CD4-positive, alpha-beta T cell (primary cell): ENCODE data around the gene CYGB. TPM values are rescaled to one million over a fixed set of nuclear protein-coding genes. Genes with fewer than 3 reads are reported as not detected.

ENCODE experiments used
- ATAC-seq: fragments of 200-7000 bp; cut with Tn5 transposase; one replicate; pipeline ENCODE4 v1.10.0; 2022; ENCODE audit warnings: mild to moderate bottlenecking; ENCODE audit not compliant: poor library complexity
- CTCF ChIA-PET: fragments of 350-600 bp; sonication (Branson Sonifier 250); formaldehyde crosslinking; loops from one replicate; lab custom pipeline; 2021; ENCODE audit warnings: antibody characterized with exemption, inconsistent platforms; lab: Charles Lee
- POLR2A ChIA-PET: fragments of 350-600 bp; sonication (Branson Sonifier 250); formaldehyde crosslinking; loops from one replicate; lab custom pipeline; 2021; ENCODE audit warnings: antibody characterized with exemption, inconsistent platforms; lab: Charles Lee
- DNase-seq, 14 experiments: peaks; one replicate each; pipeline ENCODE4 v3.0.0-alpha.2; 2013 to 2020; ENCODE audit warnings: mixed read lengths in 2 of 14
- H3K27ac ChIP-seq, 2 donors: one replicate each; pipeline versions ENCODE4 v1.5.1 to v1.7.0; 2013; ENCODE audit warnings: low read length in 2 of 2, low read depth in 1 of 2, mild to moderate bottlenecking in 1 of 2
- H3K27me3 ChIP-seq, 2 experiments: 1 replicate in 1 of 2; 2 replicates in 1 of 2; pipeline versions ENCODE4 v1.6.1 to v1.7.0; 2013; ENCODE audit warnings: low read length in 2 of 2, control low read depth in 1 of 2, mild to moderate bottlenecking in 1 of 2, moderate library complexity in 1 of 2; ENCODE audit not compliant: insufficient read depth in 2 of 2, control insufficient read depth in 1 of 2
- H3K36me3 ChIP-seq: one replicate; pipeline ENCODE4 v1.6.1; 2013; ENCODE audit warnings: low read length, control low read depth; ENCODE audit not compliant: insufficient read depth
- H3K4me1 ChIP-seq: one replicate; pipeline ENCODE4 v1.6.1; 2013; ENCODE audit warnings: low read length, control low read depth; ENCODE audit not compliant: insufficient read depth
- H3K4me3 ChIP-seq: one replicate; pipeline ENCODE4 v1.5.1; 2013; ENCODE audit warnings: mild to moderate bottlenecking, low read length, moderate library complexity
- H3K9me3 ChIP-seq, 2 experiments: 1 replicate in 1 of 2; 2 replicates in 1 of 2; pipeline versions ENCODE4 v1.6.1 to v1.7.0; 2013; ENCODE audit warnings: low read length in 2 of 2, mild to moderate bottlenecking in 2 of 2, control low read depth in 1 of 2, moderate library complexity in 1 of 2; ENCODE audit not compliant: control insufficient read depth in 1 of 2, insufficient read depth in 1 of 2
- H3K27ac Mint-ChIP-seq: one replicate; pipeline ENCODE4 v1.8.0; 2020; ENCODE audit warnings: mixed read lengths
- H3K27me3 Mint-ChIP-seq: one replicate; pipeline ENCODE4 v1.8.0; 2021; ENCODE audit warnings: mixed read lengths
- H3K36me3 Mint-ChIP-seq: one replicate; pipeline ENCODE4 v1.8.0; 2021; ENCODE audit warnings: low read depth, mixed read lengths
- H3K4me1 Mint-ChIP-seq: one replicate; pipeline ENCODE4 v1.8.0; 2021; ENCODE audit warnings: low read depth, mixed read lengths
- H3K4me3 Mint-ChIP-seq: one replicate; pipeline ENCODE4 v1.8.0; 2020; ENCODE audit warnings: mild to moderate bottlenecking, mixed read lengths
- H3K9me3 Mint-ChIP-seq: one replicate; pipeline ENCODE4 v1.8.0; 2020; ENCODE audit warnings: mixed read lengths
- intact Hi-C, 2 experiments: fragments of 100-400 bp; cut with DNase I in 1 of 2; cut with micrococcal nuclease in 1 of 2; formaldehyde crosslinking; loops; one replicate each; pipeline versions ENCODE4 v1.15.1 to v1.9.0; 2023 to 2025; cut with DNase I, micrococcal nuclease
- total RNA-seq, 174 experiments: library from RNA in 2 of 174; stranded (reverse) in 2 of 174; gene quantifications; one replicate each; pipeline ENCODE4 v1.2.3 and lab custom pipeline; 2021 to 2026
- TF ChIP-seq, protein P1 (sequence below): fragments of 200-600 bp; IDR thresholded peaks from one replicate; pipeline ENCODE4 v1.8.0; 2022; ENCODE audit warnings: antibody characterized with exemption, mild to moderate bottlenecking

CYGB gene
- total RNA-seq, 2 experiments from 2014 or later = not detected

DNA sequence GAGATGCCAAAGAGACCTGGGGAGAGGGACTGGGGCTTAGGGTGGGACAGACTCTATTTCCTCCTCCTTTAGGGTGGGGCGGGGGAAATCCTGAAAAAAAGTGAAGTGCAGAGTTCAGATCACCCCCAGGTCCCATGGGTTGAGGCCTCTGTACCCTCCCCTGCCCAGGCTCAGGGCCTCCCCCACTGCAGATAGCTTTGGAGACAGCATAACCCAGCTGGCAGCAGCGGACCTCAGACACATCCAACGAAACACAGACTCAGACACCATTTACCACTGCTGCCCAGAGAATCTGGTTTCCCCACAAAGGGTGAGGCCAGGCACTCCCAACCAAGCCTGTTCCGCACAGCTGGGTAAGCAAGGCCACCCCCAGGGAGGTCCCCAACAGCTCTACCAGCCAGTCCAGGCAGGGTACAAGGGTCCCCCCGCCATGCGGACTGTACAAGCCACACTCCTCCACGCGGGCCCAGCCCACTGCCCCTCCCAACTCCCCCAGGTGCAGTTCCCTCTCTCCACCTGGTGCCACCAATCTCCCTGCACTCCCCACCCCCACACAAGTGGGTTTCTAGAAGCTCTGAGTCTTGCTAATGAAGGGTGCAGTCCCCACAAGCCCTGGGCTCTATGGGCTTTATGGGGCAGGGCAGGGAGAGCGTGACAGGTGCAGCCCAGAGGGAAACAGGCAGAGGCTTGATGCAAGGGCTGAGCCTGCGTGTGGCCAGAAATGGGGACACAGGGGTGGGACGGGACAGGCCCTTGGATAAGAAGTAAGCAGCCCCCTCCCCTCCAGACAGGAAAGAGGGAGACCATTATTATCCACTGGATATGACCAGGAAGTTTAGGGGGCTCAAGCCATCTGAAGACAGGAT lies 45.2 kb downstream of the CYGB start:
- peaks cover 61% of the 10 kb centered on the region for H3K4me1 ChIP-seq
- H3K4me1 Mint-ChIP-seq = peaks cover 33% of the 10 kb centered on the region

DNA sequence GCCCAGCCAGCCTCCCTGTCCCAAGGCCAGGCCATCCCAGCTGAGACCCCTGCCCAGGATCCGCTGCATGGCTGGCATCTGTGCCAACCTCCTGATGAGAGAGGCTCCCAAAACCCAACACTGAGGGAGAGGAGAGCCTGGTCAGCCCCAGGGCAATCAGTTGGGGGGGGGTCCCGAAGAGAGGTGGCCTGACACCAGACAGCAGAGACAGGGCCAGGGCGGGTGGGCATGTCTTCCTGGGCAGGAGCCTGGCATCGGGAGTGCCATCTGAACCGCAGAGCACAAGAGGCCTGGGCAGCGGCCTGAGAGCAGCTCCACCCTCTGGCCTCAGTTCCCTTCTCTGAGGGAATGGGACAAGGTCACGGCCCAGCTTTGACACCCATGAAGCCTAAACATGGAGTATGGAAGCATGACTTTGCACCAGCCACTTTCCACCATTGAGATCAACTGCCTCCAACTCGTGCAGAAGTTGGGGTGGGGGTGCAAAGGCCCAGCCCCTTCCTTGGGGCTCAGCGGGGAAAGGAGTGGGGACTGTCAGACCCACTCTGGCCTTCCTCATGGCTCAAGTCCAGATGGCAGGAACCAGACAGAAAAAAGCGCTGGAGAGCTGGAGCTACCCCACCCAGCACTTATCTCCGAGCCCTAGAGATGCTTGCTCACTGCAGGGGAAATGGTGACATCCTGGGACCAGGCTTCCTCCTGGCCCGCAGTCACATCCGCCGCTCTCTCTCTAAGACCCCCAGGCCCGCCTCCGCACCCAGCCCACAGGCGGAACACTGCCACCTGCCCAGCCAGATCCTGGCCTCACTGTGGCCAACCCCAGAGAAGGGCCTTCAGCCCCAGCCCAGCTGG lies 46.0 kb downstream of the CYGB start:
- Mint-ChIP-seq H3K4me1 (peaks cover 31% of the 10 kb centered on the region), H3K27ac (peak overlapping the region; percentile 74), H3K27me3 (no peaks in the 10 kb centered on the region), H3K4me3 (peak overlapping the region; percentile 80), H3K9me3 (no peaks in the 10 kb centered on the region), H3K36me3 (no peaks in the 10 kb centered on the region)
- CTCF ChIA-PET = interaction anchor here (1.1 kb wide), 1 partner anchor 94 kb away, joined by 3 read pairs; no protein-coding TSS in a partner anchor
- Histone ChIP-seq H3K36me3 (peaks cover 2% of the 10 kb centered on the region), H3K9me3 (no peaks in the 10 kb centered on the region), H3K27ac (peak overlapping the region in 1 of 2 donors; percentile 30), H3K27me3 (no peaks in the 10 kb centered on the region), H3K4me1 (peaks cover 56% of the 10 kb centered on the region), H3K4me3 (no peak overlapping the region)
- intact Hi-C loops = no loop called here
- ATAC-seq (no peak), DNase-seq (peak in 3 of 14 experiments; percentile 26 to 40 (median 40))
- TF ChIP-seq, protein P1, sequence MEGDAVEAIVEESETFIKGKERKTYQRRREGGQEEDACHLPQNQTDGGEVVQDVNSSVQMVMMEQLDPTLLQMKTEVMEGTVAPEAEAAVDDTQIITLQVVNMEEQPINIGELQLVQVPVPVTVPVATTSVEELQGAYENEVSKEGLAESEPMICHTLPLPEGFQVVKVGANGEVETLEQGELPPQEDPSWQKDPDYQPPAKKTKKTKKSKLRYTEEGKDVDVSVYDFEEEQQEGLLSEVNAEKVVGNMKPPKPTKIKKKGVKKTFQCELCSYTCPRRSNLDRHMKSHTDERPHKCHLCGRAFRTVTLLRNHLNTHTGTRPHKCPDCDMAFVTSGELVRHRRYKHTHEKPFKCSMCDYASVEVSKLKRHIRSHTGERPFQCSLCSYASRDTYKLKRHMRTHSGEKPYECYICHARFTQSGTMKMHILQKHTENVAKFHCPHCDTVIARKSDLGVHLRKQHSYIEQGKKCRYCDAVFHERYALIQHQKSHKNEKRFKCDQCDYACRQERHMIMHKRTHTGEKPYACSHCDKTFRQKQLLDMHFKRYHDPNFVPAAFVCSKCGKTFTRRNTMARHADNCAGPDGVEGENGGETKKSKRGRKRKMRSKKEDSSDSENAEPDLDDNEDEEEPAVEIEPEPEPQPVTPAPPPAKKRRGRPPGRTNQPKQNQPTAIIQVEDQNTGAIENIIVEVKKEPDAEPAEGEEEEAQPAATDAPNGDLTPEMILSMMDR = no peak
- POLR2A ChIA-PET = interaction anchor here (0.6 to 2.5 kb wide), 2 partner anchors 23 to 137 kb away, joined by 3 to 9 read pairs; no protein-coding TSS in a partner anchor

More for the DNA sequence above, 45.2 kb downstream of the CYGB start:
- peak overlapping the region; percentile 74 for H3K27ac Mint-ChIP-seq
- TF ChIP-seq, protein P1 = no peak
- peak overlapping the region; percentile 80 for H3K4me3 Mint-ChIP-seq
- H3K9me3 Mint-ChIP-seq = no peaks in the 10 kb centered on the region
- intact Hi-C loops = no loop called here
- ATAC-seq (peak; percentile 25), DNase-seq (peak in 2 of 14 experiments; percentile 42 to 49)
- Histone ChIP-seq H3K27me3 (no peaks in the 10 kb centered on the region), H3K27ac (peak overlapping the region; percentile 30 to 73), H3K4me3 (peak overlapping the region; percentile 48), H3K9me3 (no peaks in the 10 kb centered on the region), H3K36me3 (peaks cover 2% of the 10 kb centered on the region)
- ChIA-PET POLR2A (interaction anchor here (1.1 to 2.5 kb wide), 4 partner anchors 10 to 65 kb away, joined by 4 to 12 read pairs (median 6); partner anchors contain the start of gene RHBDF2), CTCF (interaction anchor here (1.2 to 1.4 kb wide), 2 partner anchors 30 to 40 kb away, joined by 3 to 4 read pairs; partner anchors contain the start of gene UBE2O)
- no peaks in the 10 kb centered on the region for H3K36me3 Mint-ChIP-seq
- H3K27me3 Mint-ChIP-seq = no peaks in the 10 kb centered on the region

DNA sequence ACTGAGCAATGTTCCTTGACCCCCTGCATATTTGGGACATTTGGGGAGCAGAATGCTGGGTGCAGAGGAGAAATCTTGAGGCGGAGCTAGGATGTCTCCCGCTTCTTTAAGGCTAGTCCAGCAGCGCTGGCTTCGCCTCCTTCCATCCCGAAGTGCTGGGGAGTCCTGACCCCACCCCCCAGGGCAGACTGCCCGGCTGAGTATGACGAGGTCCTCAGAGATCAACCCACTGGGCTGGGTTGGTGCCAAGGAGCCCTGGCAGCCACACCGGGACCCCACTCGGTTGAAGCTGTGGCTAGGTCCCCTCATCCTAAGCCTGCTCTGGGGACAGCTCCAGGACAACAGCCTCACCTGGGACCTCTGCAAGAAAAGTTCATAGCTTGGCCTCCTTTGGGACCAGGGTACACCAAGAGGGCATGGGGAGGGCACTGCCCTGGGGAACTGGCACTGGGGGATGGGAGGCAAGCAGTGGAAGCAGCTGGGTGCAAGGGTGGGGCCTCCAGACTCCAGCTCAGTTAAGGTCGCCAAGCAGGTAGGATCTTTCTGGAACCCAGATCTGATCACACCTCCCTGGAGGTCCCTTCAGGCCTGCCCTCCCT lies 47.3 kb downstream of the CYGB start:
- CTCF ChIA-PET = interaction anchor here (1.1 kb wide), 1 partner anchor 92 kb away, joined by 3 read pairs; no protein-coding TSS in a partner anchor
- POLR2A ChIA-PET = no interaction called here
- H3K27me3 Mint-ChIP-seq = no peaks in the 10 kb centered on the region
- no peak for ATAC-seq
- no peak overlapping the region for H3K4me3 Mint-ChIP-seq
- Histone ChIP-seq H3K4me1 (peaks cover 54% of the 10 kb centered on the region), H3K9me3 (no peaks in the 10 kb centered on the region), H3K36me3 (no peaks in the 10 kb centered on the region), H3K4me3 (no peak overlapping the region), H3K27me3 (no peaks in the 10 kb centered on the region), H3K27ac (no peak overlapping the region)
- DNase-seq = no peak
- intact Hi-C loops = no loop called here
- peaks cover 26% of the 10 kb centered on the region for H3K4me1 Mint-ChIP-seq
- no peaks in the 10 kb centered on the region for H3K9me3 Mint-ChIP-seq
- no peaks in the 10 kb centered on the region for H3K36me3 Mint-ChIP-seq
- TF ChIP-seq, protein P1 = no peak
- H3K27ac Mint-ChIP-seq = no peak overlapping the region
